ENCODE data around the gene TDP2. TPM values are rescaled to one million over a fixed set of nuclear protein-coding genes. Genes with fewer than 3 reads are reported as not detected.
"Not testable (repeated sequence)": the region's sequence is repeated elsewhere in the genome, so short reads cannot be mapped to it uniquely, and the experiment has no call there.

The TDP2 gene
- total RNA-seq, 1 experiment from 2014 or later = 49.3 TPM

DNA sequence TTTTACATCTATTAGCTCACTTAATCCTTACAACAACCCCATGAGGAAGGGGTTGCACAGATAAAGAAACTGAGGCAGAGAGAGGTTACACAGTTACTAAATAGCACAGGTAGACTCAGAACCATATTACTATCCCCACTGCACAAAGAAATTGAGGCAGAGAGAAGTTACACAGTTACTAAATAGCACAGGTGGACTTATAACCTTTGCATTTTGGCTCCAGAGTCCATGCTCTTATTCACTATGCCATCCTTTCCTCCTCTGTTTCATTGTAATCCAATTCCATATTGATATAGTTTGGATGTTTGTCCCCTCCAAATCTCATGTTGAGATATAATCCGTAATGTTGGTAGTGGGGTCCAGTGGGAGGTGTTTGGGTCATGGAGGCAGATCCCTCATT is 3.5 kb downstream of the TDP2 start:
- H3K4me1 ChIP-seq (ENCODE audit: low read length) = peaks cover 23% of the 10 kb centered on the region
- H3K9me3 ChIP-seq (ENCODE audit: low read length) = no peaks in the 10 kb centered on the region
- no peak for DNase-seq
- H3K9me2 ChIP-seq (replicated peaks; ENCODE audit: insufficient read depth, low read length) = no peaks in the 10 kb centered on the region
- no peak overlapping the region for H2AFZ ChIP-seq (ENCODE audit: low read length)
- H4K20me1 ChIP-seq (ENCODE audit: insufficient read depth, low read depth, low read length) = no peaks in the 10 kb centered on the region
- no peak overlapping the region for H3K4me3 ChIP-seq (ENCODE audit: low read length)
- peaks cover 26% of the 10 kb centered on the region; the same call in 1 of the 2 replicates for H3K36me3 ChIP-seq (ENCODE audit: insufficient read depth, low read length)
- H3K27ac ChIP-seq (ENCODE audit: low read length) = no peak overlapping the region
- H3K9ac ChIP-seq (ENCODE audit: low read length) = no peak overlapping the region
- no peak overlapping the region for H3K4me2 ChIP-seq (ENCODE audit: low read depth, low read length, poor library complexity, severe bottlenecking)
- peaks cover 76% of the 10 kb centered on the region for H3K79me2 ChIP-seq (ENCODE audit: low read length)
- H3K27me3 ChIP-seq (ENCODE audit: low read length) = no peaks in the 10 kb centered on the region

DNA sequence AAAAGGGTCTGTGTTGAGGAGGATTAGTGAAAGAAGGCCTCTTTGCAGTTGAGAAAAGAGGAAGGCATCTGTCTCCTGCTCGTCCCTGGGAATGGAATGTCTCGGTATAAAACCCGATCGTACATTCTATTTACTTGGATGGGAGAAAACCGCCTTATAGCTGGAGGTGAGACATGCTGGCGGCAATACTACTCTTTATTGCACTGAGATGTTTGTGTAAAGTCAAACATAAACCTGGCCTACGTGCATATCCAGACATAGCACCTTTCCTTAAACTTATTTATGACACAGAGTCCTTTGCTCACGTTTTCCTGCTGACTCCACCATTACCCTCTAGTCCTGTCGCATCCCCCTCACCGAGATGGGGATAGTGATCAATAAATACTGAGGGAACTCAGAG is 4.5 kb downstream of the TDP2 start:
- no peaks in the 10 kb centered on the region for H3K9me2 ChIP-seq (replicated peaks; ENCODE audit: insufficient read depth, low read length)
- no peak for DNase-seq
- H3K27me3 ChIP-seq (ENCODE audit: low read length) = no peaks in the 10 kb centered on the region
- no peak overlapping the region for H3K4me2 ChIP-seq (ENCODE audit: low read depth, low read length, poor library complexity, severe bottlenecking)
- peaks cover 73% of the 10 kb centered on the region for H3K79me2 ChIP-seq (ENCODE audit: low read length)
- no peak overlapping the region for H2AFZ ChIP-seq (ENCODE audit: low read length)
- H3K4me1 ChIP-seq (ENCODE audit: low read length) = peaks cover 16% of the 10 kb centered on the region
- H3K36me3 ChIP-seq (ENCODE audit: insufficient read depth, low read length) = peaks cover 29% of the 10 kb centered on the region; the same call in 1 of the 2 replicates
- H4K20me1 ChIP-seq (ENCODE audit: insufficient read depth, low read depth, low read length) = no peaks in the 10 kb centered on the region
- no peak overlapping the region for H3K9ac ChIP-seq (ENCODE audit: low read length)
- no peaks in the 10 kb centered on the region for H3K9me3 ChIP-seq (ENCODE audit: low read length)
- H3K27ac ChIP-seq (ENCODE audit: low read length) = no peak overlapping the region
- H3K4me3 ChIP-seq (ENCODE audit: low read length) = no peak overlapping the region

DNA sequence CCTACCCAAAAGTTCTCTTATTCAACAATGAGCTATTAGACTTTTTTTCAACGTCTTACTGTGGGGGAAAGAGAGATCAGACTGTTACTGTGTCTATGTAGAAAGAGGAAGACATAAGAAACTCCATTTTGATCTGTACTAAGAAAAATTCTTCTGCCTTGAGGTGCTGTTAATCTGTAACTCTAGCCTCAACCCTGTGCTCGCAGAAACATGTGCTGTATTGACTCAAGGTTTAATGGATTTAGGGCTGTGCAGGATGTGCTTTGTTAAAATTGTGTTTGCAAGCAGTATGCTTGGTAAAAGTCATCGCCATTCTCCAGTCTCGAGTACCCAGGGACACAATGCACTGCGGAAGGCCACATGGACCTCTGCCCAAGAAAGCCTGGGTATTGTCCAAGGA is 4.9 kb downstream of the TDP2 start:
- Histone ChIP-seq H3K79me2 (ENCODE audit: low read length) (peaks cover 75% of the 10 kb centered on the region), H3K4me1 (ENCODE audit: low read length) (peaks cover 16% of the 10 kb centered on the region), H3K36me3 (ENCODE audit: insufficient read depth, low read length) (peaks cover 32% of the 10 kb centered on the region; the same call in 1 of the 2 replicates)
- H3K4me3 ChIP-seq (ENCODE audit: low read length); H2AFZ ChIP-seq (ENCODE audit: low read length); H3K9me2 ChIP-seq (replicated peaks; ENCODE audit: insufficient read depth, low read length); H3K9ac ChIP-seq (ENCODE audit: low read length); H4K20me1 ChIP-seq (ENCODE audit: insufficient read depth, low read depth, low read length); H3K27me3 ChIP-seq (ENCODE audit: low read length); DNase-seq; H3K27ac ChIP-seq (ENCODE audit: low read length); H3K9me3 ChIP-seq (ENCODE audit: low read length); H3K4me2 ChIP-seq (ENCODE audit: low read depth, low read length, poor library complexity, severe bottlenecking): not testable (repeated sequence)

DNA sequence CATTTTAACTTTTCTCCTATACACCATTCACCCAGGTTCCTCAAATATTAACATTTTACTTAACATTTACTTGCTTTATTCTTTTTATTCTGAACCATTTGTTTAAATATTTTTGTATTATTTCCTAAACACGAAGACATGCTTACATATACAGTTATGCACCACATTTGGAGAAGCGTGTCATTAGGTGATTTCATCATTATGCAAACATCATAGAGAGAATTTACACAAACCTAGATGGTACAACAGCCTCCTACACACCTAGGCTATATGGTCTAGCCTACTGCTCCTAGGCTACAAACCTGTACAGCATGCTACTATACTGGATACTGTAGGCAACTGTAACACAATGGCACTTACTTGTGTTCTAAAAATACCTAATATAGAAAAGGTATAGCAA is 6.6 kb downstream of the TDP2 start:
- Histone ChIP-seq H3K27me3 (ENCODE audit: low read length) (no peaks in the 10 kb centered on the region), H2AFZ (ENCODE audit: low read length) (no peak overlapping the region), H3K9me3 (ENCODE audit: low read length) (no peaks in the 10 kb centered on the region), H3K79me2 (ENCODE audit: low read length) (peaks cover 77% of the 10 kb centered on the region), H3K36me3 (ENCODE audit: insufficient read depth, low read length) (peaks cover 35% of the 10 kb centered on the region; the same call in 1 of the 2 replicates), H3K4me3 (ENCODE audit: low read length) (no peak overlapping the region), H3K9ac (ENCODE audit: low read length) (no peak overlapping the region), H4K20me1 (ENCODE audit: insufficient read depth, low read depth, low read length) (no peaks in the 10 kb centered on the region), H3K9me2 (replicated peaks; ENCODE audit: insufficient read depth, low read length) (no peaks in the 10 kb centered on the region), H3K4me2 (ENCODE audit: low read depth, low read length, poor library complexity, severe bottlenecking) (no peak overlapping the region), H3K4me1 (ENCODE audit: low read length) (peaks cover 10% of the 10 kb centered on the region), H3K27ac (ENCODE audit: low read length) (no peak overlapping the region)
- no peak for DNase-seq

DNA sequence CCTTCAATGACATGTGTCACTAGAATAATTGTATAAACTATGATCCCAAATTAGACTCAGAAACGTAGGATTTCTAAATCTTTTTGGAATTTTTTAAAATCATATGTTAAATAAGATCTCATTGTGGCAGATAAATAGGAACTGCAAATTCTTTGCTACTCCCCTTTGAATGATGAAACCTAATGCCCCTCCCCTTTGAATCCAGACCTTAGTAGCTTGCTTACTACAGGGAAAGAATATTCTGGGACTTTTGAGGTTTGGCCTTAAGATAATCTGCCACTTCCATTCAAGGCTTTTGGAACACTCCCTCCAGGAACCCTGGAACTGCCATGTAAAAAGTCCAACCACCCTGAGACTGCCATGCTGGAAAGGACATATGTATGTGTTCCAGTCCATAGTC is 7.1 kb downstream of the TDP2 start:
- Histone ChIP-seq H3K9ac (ENCODE audit: low read length) (no peak overlapping the region), H3K27ac (ENCODE audit: low read length) (no peak overlapping the region), H3K36me3 (ENCODE audit: insufficient read depth, low read length) (peaks cover 32% of the 10 kb centered on the region; the same call in 1 of the 2 replicates), H3K9me2 (replicated peaks; ENCODE audit: insufficient read depth, low read length) (no peaks in the 10 kb centered on the region), H4K20me1 (ENCODE audit: insufficient read depth, low read depth, low read length) (no peaks in the 10 kb centered on the region), H3K4me2 (ENCODE audit: low read depth, low read length, poor library complexity, severe bottlenecking) (no peak overlapping the region), H3K4me3 (ENCODE audit: low read length) (no peak overlapping the region), H3K9me3 (ENCODE audit: low read length) (no peaks in the 10 kb centered on the region), H3K79me2 (ENCODE audit: low read length) (peaks cover 73% of the 10 kb centered on the region), H3K27me3 (ENCODE audit: low read length) (no peaks in the 10 kb centered on the region), H2AFZ (ENCODE audit: low read length) (no peak overlapping the region), H3K4me1 (ENCODE audit: low read length) (peaks cover 4% of the 10 kb centered on the region)
- DNase-seq = no peak

DNA sequence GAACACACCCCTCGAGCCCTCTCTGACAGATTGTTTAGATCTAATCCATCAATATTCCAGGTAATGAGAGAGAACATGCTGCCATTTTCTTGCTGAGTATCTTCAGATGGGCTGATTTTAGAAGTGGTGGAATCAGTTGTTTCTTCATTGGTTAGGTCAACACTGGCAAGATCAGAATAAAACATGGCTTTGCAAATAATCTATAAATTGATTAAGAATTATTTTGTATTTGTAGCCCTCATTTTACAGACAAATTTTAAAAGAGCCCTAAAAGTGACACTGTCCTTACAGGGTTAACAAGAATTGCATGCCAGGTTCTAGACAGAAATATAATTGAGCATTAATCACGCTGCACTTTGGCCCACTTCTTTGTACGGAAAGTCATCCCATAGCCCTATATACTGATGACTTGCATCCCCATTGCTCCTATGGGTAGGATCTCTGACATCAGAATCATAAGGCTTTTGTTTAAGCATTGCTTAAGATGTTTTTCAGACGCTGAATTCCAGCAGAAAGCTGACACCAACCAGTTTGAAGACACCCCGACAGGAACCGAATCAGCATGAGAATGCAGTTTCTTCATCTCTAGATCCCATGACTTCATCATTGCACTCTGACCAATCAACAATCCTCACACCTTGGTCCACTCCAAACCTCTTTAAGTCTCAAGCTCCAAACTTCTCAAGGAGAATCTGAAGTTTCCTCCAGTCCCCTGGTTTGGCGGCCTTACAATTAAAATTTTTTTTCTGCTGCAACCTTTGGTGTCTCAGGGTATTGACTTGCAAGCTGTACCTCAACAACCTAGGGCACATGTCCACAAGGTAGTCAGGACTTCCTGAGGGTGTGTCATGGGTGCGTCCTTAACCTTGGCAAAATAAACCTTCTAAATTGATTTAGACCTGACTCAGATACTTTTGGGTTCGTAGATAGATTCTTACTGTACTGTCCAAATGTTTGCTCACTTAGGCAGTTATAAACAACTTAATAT is 7.8 kb downstream of the TDP2 start:
- Histone ChIP-seq H2AFZ (ENCODE audit: low read length) (no peak overlapping the region), H3K9me2 (replicated peaks; ENCODE audit: insufficient read depth, low read length) (no peaks in the 10 kb centered on the region)
- no peak for DNase-seq

DNA sequence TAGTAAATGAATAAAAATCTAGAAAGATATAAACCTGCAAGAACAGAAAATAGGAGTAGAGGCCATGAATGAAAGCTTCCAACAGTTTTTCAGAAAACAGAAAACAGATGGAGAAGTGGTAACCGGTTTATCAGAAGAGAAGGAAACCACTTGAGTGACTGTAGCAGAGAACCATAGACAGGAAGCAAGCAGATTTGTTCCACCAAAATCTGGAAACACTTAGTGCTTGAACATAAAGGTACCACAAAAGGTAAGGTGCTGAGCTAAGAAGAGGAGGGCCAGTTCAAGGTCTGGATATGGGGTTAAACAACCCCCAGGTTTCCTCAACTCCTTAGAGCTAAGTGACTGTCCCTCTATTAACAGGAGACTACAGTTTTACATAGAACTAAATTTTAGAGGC is 11.5 kb downstream of the TDP2 start:
- H3K27me3 ChIP-seq (ENCODE audit: low read length) = no peaks in the 10 kb centered on the region
- H3K4me3 ChIP-seq (ENCODE audit: low read length) = no peak overlapping the region
- no peak for DNase-seq
- H3K4me1 ChIP-seq (ENCODE audit: low read length) = peaks cover 5% of the 10 kb centered on the region
- peaks cover 54% of the 10 kb centered on the region; the same call in 1 of the 2 replicates for H3K36me3 ChIP-seq (ENCODE audit: insufficient read depth, low read length)
- no peak overlapping the region for H3K4me2 ChIP-seq (ENCODE audit: low read depth, low read length, poor library complexity, severe bottlenecking)
- peaks cover 56% of the 10 kb centered on the region for H3K79me2 ChIP-seq (ENCODE audit: low read length)
- H3K9ac ChIP-seq (ENCODE audit: low read length) = no peak overlapping the region
- H3K27ac ChIP-seq (ENCODE audit: low read length) = no peak overlapping the region
- no peaks in the 10 kb centered on the region for H3K9me2 ChIP-seq (replicated peaks; ENCODE audit: insufficient read depth, low read length)
- no peak overlapping the region for H2AFZ ChIP-seq (ENCODE audit: low read length)
- H4K20me1 ChIP-seq (ENCODE audit: insufficient read depth, low read depth, low read length) = no peaks in the 10 kb centered on the region
- H3K9me3 ChIP-seq (ENCODE audit: low read length) = no peaks in the 10 kb centered on the region

More for the DNA sequence above, 7.8 kb downstream of the TDP2 start:
- peaks cover 32% of the 10 kb centered on the region; the same call in 1 of the 2 replicates for H3K36me3 ChIP-seq (ENCODE audit: insufficient read depth, low read length)
- H3K9ac ChIP-seq (ENCODE audit: low read length) = no peak overlapping the region
- no peak overlapping the region for H3K4me3 ChIP-seq (ENCODE audit: low read length)
- no peak overlapping the region for H3K4me2 ChIP-seq (ENCODE audit: low read depth, low read length, poor library complexity, severe bottlenecking)
- no peaks in the 10 kb centered on the region for H4K20me1 ChIP-seq (ENCODE audit: insufficient read depth, low read depth, low read length)
- H3K4me1 ChIP-seq (ENCODE audit: low read length) = no peaks in the 10 kb centered on the region; the same call in 1 of the 2 replicates
- no peaks in the 10 kb centered on the region for H3K9me3 ChIP-seq (ENCODE audit: low read length)
- H3K79me2 ChIP-seq (ENCODE audit: low read length) = peaks cover 67% of the 10 kb centered on the region
- no peak overlapping the region for H3K27ac ChIP-seq (ENCODE audit: low read length)
- no peaks in the 10 kb centered on the region for H3K27me3 ChIP-seq (ENCODE audit: low read length)

DNA sequence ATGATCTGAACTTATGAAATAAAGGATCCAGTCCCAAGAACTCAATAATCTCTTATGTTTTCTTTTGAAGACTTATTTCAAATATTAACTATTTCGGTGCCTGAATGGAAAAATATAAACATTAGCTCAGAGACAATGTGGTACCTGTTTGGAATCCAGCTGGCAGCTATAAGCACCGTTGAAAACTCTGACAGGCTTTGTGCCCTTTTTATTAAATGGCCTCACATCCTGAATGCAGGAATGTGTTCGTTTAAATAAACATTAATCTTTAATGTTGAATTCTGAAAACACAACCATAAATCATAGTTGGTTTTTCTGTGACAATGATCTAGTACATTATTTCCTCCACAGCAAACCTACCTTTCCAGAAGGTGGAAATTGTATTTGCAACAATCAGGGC is 16.3 kb downstream of the TDP2 start:
- H3K27me3 ChIP-seq (ENCODE audit: low read length) = no peaks in the 10 kb centered on the region
- no peak overlapping the region for H2AFZ ChIP-seq (ENCODE audit: low read length)
- H3K9me2 ChIP-seq (replicated peaks; ENCODE audit: insufficient read depth, low read length) = no peaks in the 10 kb centered on the region
- H3K4me1 ChIP-seq (ENCODE audit: low read length) = peaks cover 30% of the 10 kb centered on the region
- peaks cover 15% of the 10 kb centered on the region; the same call in 1 of the 2 replicates for H3K79me2 ChIP-seq (ENCODE audit: low read length)
- DNase-seq = no peak
- H4K20me1 ChIP-seq (ENCODE audit: insufficient read depth, low read depth, low read length) = no peaks in the 10 kb centered on the region
- H3K4me3 ChIP-seq (ENCODE audit: low read length) = no peak overlapping the region
- H3K27ac ChIP-seq (ENCODE audit: low read length) = no peak overlapping the region
- H3K9me3 ChIP-seq (ENCODE audit: low read length) = no peaks in the 10 kb centered on the region
- no peak overlapping the region for H3K4me2 ChIP-seq (ENCODE audit: low read depth, low read length, poor library complexity, severe bottlenecking)
- no peak overlapping the region for H3K9ac ChIP-seq (ENCODE audit: low read length)
- peaks cover 39% of the 10 kb centered on the region; the same call in 1 of the 2 replicates for H3K36me3 ChIP-seq (ENCODE audit: insufficient read depth, low read length)
